Duodenal mucosa (tissue), 2 donors: ENCODE data around the gene STX10.
"Not testable (repeated sequence)": the region's sequence is repeated elsewhere in the genome, so short reads cannot be mapped to it uniquely, and the experiment has no call there.

Experiments
- H3K27ac ChIP-seq: one replicate; pipeline ENCODE4 v1.7.0; 2013; ENCODE audit warnings: low read depth, low read length
- H3K27me3 ChIP-seq, 2 donors: one replicate each; pipeline ENCODE4 v1.7.0; 2013; ENCODE audit warnings: low read length in 2 of 2, control low read depth in 1 of 2; ENCODE audit not compliant: insufficient read depth in 2 of 2, control insufficient read depth in 1 of 2
- H3K36me3 ChIP-seq, 2 donors: one replicate each; pipeline ENCODE4 v1.7.0; 2013; ENCODE audit warnings: low read length in 2 of 2, control low read depth in 1 of 2; ENCODE audit not compliant: insufficient read depth in 2 of 2, control insufficient read depth in 1 of 2
- H3K4me1 ChIP-seq, 2 donors: one replicate each; pipeline ENCODE4 v1.7.0; 2013; ENCODE audit warnings: low read length in 2 of 2, control low read depth in 1 of 2; ENCODE audit not compliant: insufficient read depth in 2 of 2, control insufficient read depth in 1 of 2
- H3K4me3 ChIP-seq, 2 donors: one replicate each; pipeline ENCODE4 v1.7.0; 2013; ENCODE audit warnings: low read length in 2 of 2, low read depth in 1 of 2
- H3K9ac ChIP-seq, 2 donors: one replicate each; pipeline ENCODE4 v1.7.0; 2013; ENCODE audit warnings: low read length in 2 of 2, low read depth in 1 of 2
- H3K9me3 ChIP-seq, 2 donors: one replicate each; pipeline ENCODE4 v1.7.0; 2013; ENCODE audit warnings: low read length in 2 of 2, control low read depth in 1 of 2; ENCODE audit not compliant: control insufficient read depth in 1 of 2

STX10 gene, protein sequence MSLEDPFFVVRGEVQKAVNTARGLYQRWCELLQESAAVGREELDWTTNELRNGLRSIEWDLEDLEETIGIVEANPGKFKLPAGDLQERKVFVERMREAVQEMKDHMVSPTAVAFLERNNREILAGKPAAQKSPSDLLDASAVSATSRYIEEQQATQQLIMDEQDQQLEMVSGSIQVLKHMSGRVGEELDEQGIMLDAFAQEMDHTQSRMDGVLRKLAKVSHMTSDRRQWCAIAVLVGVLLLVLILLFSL

DNA sequence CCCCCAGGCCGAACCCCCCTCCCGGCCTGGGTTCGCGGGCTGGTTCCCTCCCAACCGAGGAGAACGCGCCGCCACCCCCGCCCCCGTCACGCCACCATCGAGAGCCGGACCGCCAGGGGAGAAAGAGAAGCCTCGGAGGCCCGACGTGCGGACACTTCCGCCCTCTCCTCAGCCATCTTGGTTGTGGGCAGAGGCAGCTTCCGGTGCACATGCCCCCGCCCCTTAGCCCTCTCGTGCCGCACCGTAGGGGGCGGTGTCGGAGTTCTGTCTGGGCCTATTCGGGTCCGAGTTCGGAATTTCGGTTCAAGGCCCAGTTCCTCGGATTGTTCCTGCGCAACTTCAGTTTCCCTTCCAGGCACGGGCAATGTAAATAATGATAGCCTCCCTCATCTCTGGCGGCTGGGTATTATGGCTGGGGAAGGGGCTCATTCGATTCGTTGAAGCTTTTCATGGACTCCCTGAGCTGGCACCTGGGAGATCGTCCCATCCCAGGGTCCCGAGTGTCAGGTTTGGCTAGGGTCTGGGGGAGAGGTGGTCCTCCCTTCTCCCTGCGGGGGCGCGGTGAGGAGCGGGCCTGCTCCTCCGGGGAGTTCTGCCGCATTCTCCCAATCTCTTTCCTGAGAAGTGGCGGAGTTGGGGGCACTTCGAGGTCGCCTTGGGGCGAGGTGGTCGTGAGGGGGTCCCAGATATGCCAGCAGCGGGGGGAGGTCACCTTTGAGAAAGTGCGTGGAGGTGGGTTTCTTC, at the start of gene STX10, which contains the start of gene IER2:
TSS of gene STX10 (minus strand) at position 189 of the 744 bp plus-strand sequence. CDS start 202 bp downstream, outside the sequence.
TSS of gene IER2 (plus strand) at position 225 of the 744 bp plus-strand sequence. CDS start 2,776 bp downstream, outside the sequence.
- Histone ChIP-seq H3K9ac (peak within 1 kb of the TSS; percentile 99 to 100), H3K36me3 (peaks cover 0 to 3% of the 10 kb centered on the region in 2 donors), H3K27me3 (no peaks in the 10 kb centered on the region), H3K27ac (peak within 1 kb of the TSS; percentile 91), H3K4me3 (peak within 1 kb of the TSS; percentile 89 to 97), H3K4me1 (peaks cover 13 to 16% of the 10 kb centered on the region in 2 donors), H3K9me3 (no peaks in the 10 kb centered on the region)

DNA sequence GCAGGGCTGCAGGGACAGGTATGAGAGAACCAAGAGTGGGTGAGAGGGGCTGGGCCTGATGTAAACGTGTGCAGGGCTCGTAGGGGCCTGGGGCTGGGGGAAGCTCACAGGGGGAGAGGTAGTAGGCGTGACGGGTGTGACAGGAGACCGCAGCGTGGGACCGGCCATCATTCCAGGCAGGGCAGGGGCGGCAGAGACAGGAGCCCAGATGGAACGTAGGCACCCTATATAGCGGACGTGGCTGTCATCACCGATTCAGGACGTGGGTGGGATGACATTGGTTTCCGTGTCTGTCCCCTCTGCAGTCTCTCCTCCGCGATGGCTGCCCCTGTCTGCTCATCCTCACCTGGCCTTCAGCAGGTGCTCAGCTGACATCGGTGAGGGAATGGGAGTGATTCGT, 48.5 kb upstream of the STX10 start:
- H3K9me3 ChIP-seq: no peaks in the 10 kb centered on the region
- no peak overlapping the region for H3K4me3 ChIP-seq
- no peak overlapping the region for H3K9ac ChIP-seq
- peaks cover 9 to 13% of the 10 kb centered on the region in 2 donors for H3K4me1 ChIP-seq
- H3K36me3 ChIP-seq: no peaks in the 10 kb centered on the region
- no peaks in the 10 kb centered on the region for H3K27me3 ChIP-seq
- H3K27ac ChIP-seq: no peak overlapping the region

DNA sequence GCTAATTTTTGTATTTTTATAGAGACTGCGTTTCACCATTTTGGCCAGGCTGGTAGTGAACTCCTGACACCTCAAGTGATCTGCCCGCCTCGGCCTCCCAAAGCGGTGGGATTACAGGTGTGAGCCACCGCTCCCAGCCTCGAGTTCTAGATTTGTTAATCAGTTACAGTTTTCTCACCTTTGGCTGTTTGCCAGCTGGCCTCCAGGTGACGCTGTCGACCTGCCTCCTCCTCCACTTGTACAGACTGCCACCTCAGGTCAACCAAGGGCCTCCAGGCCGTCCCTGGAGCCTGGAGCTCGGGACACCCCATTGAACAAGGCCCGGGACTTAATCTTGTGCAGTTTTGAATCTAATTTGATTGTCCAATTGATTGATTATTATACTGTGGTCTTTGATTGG, 45.5 kb upstream of the STX10 start:
- Histone ChIP-seq H3K4me1 (peaks cover 9 to 18% of the 10 kb centered on the region in 2 donors), H3K9ac (no peak overlapping the region), H3K4me3 (no peak overlapping the region), H3K27me3 (no peaks in the 10 kb centered on the region), H3K27ac (peak overlapping the region; percentile 22), H3K36me3 (no peaks in the 10 kb centered on the region), H3K9me3 (no peaks in the 10 kb centered on the region)

DNA sequence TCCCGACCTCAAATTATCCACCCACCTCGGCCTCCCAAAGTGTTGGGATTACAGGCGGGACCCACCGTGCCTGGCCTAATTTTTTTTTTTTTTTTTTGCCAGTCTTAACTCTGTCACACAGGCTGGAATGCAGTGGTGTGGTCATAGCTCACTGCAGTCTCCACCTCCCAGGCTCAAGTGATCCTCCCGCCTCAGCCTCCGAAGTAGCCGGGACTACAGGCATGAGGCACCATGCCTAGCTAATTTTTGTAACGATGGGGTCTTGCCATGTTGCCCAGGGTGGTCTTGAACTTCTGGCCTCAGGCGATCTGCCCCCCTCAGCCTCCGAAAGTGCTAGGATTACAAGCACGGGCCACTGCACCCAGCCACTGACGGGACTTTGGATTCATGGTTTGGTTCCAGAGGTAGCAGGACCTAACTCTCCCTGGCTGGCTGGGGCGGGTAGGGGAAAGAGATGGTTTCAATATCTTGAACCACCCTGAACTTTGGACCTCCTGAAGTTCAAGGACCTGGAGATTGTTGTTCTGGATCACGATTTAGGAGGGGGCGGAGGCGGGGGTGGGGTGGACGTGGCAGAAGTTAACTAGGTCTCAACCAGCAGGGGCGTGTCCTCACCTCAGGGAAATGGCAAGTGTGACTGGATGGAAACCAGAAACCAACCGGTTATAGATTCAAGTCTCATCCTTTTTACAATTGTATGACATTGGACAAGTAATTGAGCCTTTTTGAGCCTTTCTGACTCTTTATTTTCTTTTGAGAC, 40.8 kb upstream of the STX10 start:
- Histone ChIP-seq H3K9me3 (no peaks in the 10 kb centered on the region), H3K27me3 (no peaks in the 10 kb centered on the region), H3K9ac (peak overlapping the region in 1 of 2 donors; percentile 32), H3K36me3 (no peaks in the 10 kb centered on the region), H3K4me3 (peak overlapping the region in 1 of 2 donors; percentile 28), H3K4me1 (peaks cover 7 to 18% of the 10 kb centered on the region in 2 donors), H3K27ac (peak overlapping the region; percentile 91)

DNA sequence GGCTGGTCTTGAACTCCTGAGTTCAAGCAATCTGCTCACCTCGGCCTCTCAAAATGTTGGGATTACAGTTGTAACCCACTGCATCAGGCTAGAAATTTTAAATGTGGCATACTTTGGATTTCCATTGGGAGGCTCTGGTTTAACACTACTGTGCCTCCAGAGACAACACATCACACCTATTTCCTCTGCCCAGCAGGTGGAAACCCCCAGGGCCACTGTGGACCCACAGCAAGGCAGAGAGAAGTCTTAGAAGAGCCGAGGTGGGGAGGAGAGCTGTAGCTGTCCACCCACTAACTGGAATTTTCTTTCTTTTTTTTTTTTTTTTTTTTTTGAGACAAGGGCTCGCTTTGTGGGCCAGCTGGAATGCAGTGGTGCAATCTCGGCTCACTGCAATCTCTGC, 39.4 kb upstream of the STX10 start:
- no peak overlapping the region for H3K9ac ChIP-seq
- no peak overlapping the region for H3K4me3 ChIP-seq
- H3K9me3 ChIP-seq: no peaks in the 10 kb centered on the region
- peaks cover under 1 to 9% of the 10 kb centered on the region in 2 donors for H3K4me1 ChIP-seq
- H3K36me3 ChIP-seq: no peaks in the 10 kb centered on the region
- H3K27ac ChIP-seq: no peak overlapping the region
- no peaks in the 10 kb centered on the region for H3K27me3 ChIP-seq

DNA sequence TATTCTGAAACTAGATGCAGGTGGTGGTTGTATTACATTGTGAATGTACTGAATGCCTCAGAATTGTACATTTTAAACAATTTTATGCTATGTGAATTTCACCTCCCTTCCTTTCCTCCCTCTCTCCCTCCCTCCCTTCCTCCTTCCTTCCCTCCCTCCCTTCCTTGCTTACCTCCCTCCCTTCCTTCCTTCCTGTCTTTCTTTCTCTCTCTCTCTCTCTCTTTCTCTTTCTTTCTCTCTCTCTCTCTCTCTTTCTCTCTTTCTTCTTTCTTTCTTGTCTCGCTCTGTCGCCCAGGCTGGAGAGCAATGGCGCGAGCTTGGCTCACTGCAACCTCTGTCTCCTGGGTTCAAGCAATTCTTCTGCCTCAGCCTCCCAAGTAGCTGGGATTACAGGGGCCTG, 37.2 kb upstream of the STX10 start:
- Histone ChIP-seq H3K36me3 (no peaks in the 10 kb centered on the region), H3K9ac (no peak overlapping the region), H3K9me3 (no peaks in the 10 kb centered on the region), H3K27me3 (no peaks in the 10 kb centered on the region), H3K4me3 (no peak overlapping the region), H3K27ac (no peak overlapping the region), H3K4me1 (peaks cover 0 to 5% of the 10 kb centered on the region in 2 donors)

DNA sequence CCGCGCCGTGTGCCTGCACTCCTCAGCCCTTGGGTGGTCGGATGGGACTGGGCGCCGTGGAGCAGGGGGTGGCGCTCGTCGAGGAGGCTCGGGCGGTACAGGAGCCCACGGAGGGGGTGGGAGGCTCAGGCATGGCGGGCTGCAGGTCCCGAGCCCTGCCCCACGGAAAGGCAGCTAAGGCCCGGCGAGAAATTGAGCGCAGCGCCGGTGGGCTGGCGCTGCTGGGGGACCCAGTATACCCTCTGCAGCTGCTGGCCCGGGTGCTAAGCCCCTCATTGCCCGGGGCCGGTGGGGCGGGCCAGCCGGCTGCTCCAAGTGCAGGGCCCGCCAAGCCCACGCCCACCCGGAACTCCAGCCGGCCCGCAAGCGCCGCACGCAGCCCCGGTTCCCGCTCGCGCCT, 36.5 kb upstream of the STX10 start:
- not testable (repeated sequence) for H3K36me3 ChIP-seq, H3K4me1 ChIP-seq, H3K27me3 ChIP-seq, H3K27ac ChIP-seq, H3K9ac ChIP-seq, H3K9me3 ChIP-seq, H3K4me3 ChIP-seq

DNA sequence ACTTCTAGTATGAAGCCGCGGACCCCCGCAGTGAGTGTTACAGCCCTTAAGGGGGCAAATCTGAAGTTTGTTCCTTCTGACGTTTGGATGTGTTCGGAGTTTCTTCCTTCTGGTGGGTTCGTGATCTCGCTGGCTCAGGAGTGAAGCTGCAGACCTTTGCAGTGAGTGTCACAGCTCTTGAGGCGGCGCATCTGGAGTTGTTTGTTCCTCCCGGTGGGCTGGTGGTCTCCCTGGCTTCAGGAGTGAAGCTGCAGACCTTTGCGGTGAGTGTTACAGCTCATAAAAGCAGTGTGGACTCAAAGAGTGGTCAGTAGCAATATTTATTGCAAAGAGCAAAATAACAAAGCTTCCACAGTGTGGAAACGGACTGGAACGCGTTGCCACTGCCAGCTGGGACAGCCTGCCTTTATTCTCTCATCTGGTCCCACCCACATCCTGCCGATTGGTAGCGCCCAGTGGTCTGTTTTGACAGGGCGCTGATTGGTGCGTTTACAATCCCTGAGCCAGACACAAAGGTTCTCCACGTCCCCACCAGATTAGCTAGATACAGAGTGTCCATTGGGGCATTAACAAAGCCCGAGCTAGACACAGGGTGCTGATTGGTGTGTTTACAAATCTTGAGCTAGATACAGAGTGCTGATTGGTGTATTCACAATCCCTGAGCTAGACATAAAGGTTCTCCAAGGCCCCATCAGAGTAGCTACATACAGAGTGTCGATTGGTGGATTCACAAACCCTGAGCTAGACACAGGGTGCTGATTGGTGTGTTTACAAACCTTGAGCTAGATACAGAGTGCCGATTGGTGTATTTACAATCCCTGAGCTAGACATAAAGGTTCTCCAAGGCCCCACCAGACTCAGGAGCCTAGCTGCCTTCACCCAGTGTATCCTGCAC, 35.8 kb upstream of the STX10 start:
- not testable (repeated sequence) for H3K36me3 ChIP-seq, H3K27ac ChIP-seq, H3K9ac ChIP-seq, H3K4me3 ChIP-seq, H3K9me3 ChIP-seq, H3K27me3 ChIP-seq
- H3K4me1 ChIP-seq: peaks cover 8 to 12% of the 10 kb centered on the region in 2 donors

DNA sequence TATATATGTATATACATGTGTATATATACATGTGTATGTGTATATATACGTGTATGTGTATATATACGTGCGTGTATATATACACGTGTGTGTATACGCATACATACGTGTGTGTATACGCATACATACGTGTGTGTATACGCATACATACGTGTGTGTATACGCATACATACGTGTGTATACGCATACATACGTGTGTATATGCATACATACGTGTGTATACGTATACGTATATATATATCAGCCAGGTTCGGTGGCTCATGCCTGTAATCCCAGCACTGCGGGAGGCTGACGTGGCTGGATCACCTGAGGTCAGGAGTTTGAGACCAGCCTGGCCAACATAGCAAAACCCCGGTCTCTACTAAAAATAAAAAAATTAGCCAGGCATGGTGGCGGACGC, 34.8 kb upstream of the STX10 start:
- not testable (repeated sequence) for H3K4me3 ChIP-seq, H3K9me3 ChIP-seq, H3K27me3 ChIP-seq, H3K9ac ChIP-seq, H3K27ac ChIP-seq, H3K36me3 ChIP-seq
- H3K4me1 ChIP-seq: peaks cover 8 to 15% of the 10 kb centered on the region in 2 donors
